ENCODE results near the gene TLL1. TPM values are rescaled to one million over a fixed set of nuclear protein-coding genes. Genes with fewer than 3 reads are reported as not detected.

The TLL1 gene
- total RNA-seq, 1 donor from 2014 or later: 7.8 TPM

GRCh38 chr4:166006217-166006616 lies 133.2 kb downstream of the TLL1 start:
- H3K27ac ChIP-seq: no peak overlapping the region
- intact Hi-C loops (cut with DNase I): no loop called here
- no peak overlapping the region for H3K4me3 ChIP-seq
- H3K4me1 ChIP-seq: no peaks in the 10 kb centered on the region
- H3K9me3 ChIP-seq: peaks cover 0 to 4% of the 10 kb centered on the region in 2 donors
- no peak for DNase-seq (ENCODE audit: low spot score in 2 of 2)
- no peaks in the 10 kb centered on the region for H3K36me3 ChIP-seq
- no peaks in the 10 kb centered on the region for H3K27me3 ChIP-seq
- no peak for TF ChIP-seq CTCF (IDR thresholded peaks at IDR 0.05)

GRCh38 chr4:166008510-166008909 lies 135.5 kb downstream of the TLL1 start:
- Histone ChIP-seq H3K4me1 (no peaks in the 10 kb centered on the region), H3K27me3 (no peaks in the 10 kb centered on the region), H3K36me3 (no peaks in the 10 kb centered on the region), H3K4me3 (no peak overlapping the region), H3K27ac (no peak overlapping the region), H3K9me3 (peaks cover 0 to 6% of the 10 kb centered on the region in 2 donors)
- no peak for TF ChIP-seq CTCF (IDR thresholded peaks at IDR 0.05)
- DNase-seq (ENCODE audit: low spot score in 2 of 2): no peak
- intact Hi-C loops (cut with DNase I): no loop called here

GRCh38 chr4:166012129-166013030 lies 139.3 kb downstream of the TLL1 start:
- Histone ChIP-seq H3K27ac (no peak overlapping the region), H3K4me1 (no peaks in the 10 kb centered on the region), H3K27me3 (no peaks in the 10 kb centered on the region), H3K9me3 (peaks cover 0 to 6% of the 10 kb centered on the region in 2 donors), H3K36me3 (no peaks in the 10 kb centered on the region), H3K4me3 (no peak overlapping the region)
- intact Hi-C loops (cut with DNase I): no loop called here
- no peak for TF ChIP-seq CTCF (IDR thresholded peaks at IDR 0.05)
- DNase-seq (ENCODE audit: low spot score in 2 of 2): no peak

- no peaks in the 10 kb centered on the region for H3K27me3 ChIP-seq
- no peak overlapping the region for H3K4me3 ChIP-seq
- DNase-seq (ENCODE audit: low spot score in 2 of 2): no peak
- intact Hi-C loops (cut with DNase I): no loop called here
- H3K9me3 ChIP-seq: peaks cover 0 to 6% of the 10 kb centered on the region in 2 donors
- H3K4me1 ChIP-seq: no peaks in the 10 kb centered on the region
- H3K27ac ChIP-seq: no peak overlapping the region
- no peaks in the 10 kb centered on the region for H3K36me3 ChIP-seq
- no peak for TF ChIP-seq CTCF (IDR thresholded peaks at IDR 0.05)
Observed at GRCh38 chr4:166014411-166014810, 141.4 kb downstream of the TLL1 start.

GRCh38 chr4:166017804-166018203 lies 144.8 kb downstream of the TLL1 start:
- H3K9me3 ChIP-seq: no peaks in the 10 kb centered on the region
- H3K27me3 ChIP-seq: no peaks in the 10 kb centered on the region
- TF ChIP-seq CTCF (IDR thresholded peaks at IDR 0.05): no peak
- DNase-seq (ENCODE audit: low spot score in 2 of 2): no peak
- intact Hi-C loops (cut with DNase I): no loop called here
- H3K27ac ChIP-seq: no peak overlapping the region
- H3K4me3 ChIP-seq: no peak overlapping the region
- no peaks in the 10 kb centered on the region for H3K4me1 ChIP-seq
- H3K36me3 ChIP-seq: no peaks in the 10 kb centered on the region
